Stimulated activated CD4-positive, alpha-beta T cell treated with anti-CD3 and anti-CD28 coated beads, Interleukin-12 subunit alpha, Interleukin-12 subunit beta, amount 100 ng/mL, for 24 hours (primary cell): ENCODE results near the gene OR7C2.
"Not testable (repeated sequence)": the region's sequence is repeated elsewhere in the genome, so short reads cannot be mapped to it uniquely, and the experiment has no call there.

Source experiments
- DNase-seq, 2 experiments: peaks; one replicate each; pipeline ENCODE4 v3.0.0-alpha.2; 2020; ENCODE audit warnings: low read depth in 2 of 2

The OR7C2 gene

DNA sequence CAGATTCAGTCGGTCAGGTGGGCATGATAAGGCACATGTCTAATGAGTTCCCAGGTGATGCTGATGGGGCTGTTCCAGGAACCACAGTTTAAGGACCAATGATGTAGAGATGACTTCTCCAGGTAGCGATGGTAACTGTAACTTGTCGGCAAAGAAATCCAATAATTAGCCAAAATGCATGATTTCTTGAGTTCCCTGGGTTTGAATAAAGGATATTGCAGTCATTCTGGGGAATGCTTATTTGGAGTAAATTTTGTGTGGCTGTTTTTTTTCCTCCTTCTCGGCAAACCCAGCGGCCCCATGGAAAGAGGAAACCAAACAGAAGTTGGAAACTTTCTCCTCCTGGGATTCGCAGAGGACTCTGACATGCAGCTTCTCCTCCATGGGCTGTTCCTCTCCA is at the start of gene OR7C2:
Gene OR7C2 (plus strand): TSS at position 301 of the 400 bp plus-strand sequence. CDS start 0 bp downstream, at position 301.
- DNase-seq = no peak

DNA sequence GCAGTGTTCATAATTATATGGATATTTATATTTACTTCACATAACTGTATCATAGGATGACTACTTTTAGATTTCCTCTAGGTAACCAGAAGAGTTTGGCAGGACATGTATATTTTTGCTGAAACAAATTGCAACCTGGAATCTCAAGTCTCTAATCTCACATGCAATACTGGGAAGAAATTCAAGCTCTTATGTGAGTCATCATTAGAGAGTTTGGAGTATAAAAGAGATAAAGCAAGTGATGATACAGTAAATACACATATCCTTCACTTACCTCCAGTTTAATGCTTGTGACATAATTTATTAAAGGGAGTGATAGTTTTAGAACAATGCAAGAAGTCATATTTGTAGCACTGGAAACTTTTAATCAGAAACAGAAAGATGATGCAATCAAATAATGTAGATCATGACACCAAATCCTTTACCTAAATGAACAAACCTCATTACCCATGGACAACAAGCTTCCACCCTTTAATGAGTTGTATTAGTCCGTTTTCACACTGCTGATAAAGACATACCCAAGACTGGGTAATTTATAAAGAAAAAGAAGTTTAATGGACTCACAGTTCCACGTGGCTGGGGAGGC is 39.5 kb upstream of the OR7C2 start:
- no peak for DNase-seq

DNA sequence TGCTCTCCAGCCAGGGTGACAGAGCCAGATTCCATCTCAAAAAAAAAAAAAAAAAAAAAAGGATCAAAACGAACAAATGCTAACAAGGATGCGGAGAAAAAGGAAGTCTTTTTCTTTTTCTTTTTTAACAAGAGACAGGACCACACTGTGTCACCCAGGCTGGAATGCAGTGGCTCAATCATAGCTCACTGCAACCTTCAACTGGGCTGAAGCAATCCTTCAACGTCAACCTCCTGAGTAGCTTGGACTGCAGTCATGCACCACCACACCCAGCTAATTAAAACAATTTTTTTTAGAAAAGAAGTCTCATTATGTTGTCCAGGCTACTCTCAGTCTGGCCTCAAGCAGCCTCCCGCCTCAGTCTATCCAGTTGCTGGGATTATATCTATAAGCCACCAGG is 34.6 kb upstream of the OR7C2 start:
- no peak for DNase-seq

DNA sequence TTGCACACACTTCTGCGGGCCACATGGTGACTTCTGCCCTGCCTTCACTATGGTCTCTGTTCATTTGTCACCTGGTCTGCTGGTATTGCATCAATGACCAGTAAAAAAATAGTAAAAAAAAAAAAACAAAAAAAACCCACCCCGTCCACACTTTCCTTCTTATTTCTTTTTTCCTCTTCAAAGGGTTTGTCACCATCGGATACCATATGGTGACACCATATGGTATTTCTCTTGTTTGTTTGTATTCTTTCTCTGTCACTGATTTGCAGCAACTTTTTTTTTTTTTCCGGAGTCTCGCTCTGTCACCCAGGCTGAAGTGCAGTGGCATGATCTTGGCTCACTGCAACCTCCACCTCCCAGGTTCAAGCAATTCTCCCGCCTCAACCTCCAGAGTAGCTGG is 26.2 kb upstream of the OR7C2 start:
- DNase-seq = no peak

DNA sequence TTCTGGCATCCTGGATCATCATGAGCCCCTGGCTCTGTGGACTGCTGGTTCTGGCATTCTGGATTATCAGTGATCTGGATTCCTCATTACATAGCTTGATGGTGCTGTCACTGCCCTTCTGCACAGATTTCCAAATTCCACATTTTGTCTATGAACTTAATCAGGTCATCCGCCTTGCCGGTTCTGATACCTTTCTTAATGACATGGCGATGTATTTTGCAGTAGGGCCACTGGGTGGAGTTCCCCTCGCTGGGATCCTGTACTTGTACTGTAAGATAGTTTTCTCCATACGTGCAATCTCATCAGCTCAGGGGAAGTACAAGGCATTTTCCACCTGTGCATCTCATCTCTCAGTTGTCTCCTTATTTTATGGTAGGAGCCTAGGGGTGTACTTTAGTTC is 24.4 kb upstream of the OR7C2 start:
- no peak for DNase-seq

DNA sequence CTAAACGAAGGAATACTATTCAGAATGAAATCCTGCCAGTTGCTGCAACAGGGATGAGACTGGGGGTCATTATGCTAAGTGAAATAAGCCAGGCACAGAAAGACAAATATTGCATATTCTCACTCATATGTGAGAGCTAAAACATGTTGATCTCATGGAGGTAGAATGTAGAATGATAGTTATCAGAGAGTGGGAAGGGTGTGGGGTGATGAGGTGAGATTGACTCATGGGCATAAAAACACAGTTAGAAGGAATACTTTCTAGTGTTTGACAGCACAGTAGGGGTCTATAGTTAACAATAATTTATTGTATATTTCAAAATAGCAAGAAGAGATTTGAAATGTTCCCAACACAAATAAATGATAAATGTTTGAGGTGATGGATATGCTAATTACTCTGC is 7.8 kb upstream of the OR7C2 start:
- no peak for DNase-seq

DNA sequence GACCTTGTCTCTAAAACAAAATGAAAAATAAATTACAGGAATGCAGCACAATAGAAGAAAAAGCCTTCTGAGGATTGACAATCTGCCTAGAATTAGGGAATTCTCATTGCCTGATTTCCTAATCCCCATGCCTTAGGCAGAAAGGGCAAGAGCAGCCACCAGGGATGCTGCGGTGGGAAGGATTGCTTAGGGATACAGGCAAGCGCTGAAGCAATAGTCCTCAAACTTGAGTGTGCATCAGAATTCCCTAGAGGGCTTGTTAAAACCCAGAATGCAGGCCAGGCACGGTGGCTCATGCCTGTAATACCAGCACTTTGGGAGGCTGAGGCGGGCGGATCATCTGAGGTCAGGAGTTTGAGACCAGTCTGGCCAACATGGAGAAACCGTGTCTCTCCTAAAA is 1.0 kb upstream of the OR7C2 start:
- no peak for DNase-seq

DNA sequence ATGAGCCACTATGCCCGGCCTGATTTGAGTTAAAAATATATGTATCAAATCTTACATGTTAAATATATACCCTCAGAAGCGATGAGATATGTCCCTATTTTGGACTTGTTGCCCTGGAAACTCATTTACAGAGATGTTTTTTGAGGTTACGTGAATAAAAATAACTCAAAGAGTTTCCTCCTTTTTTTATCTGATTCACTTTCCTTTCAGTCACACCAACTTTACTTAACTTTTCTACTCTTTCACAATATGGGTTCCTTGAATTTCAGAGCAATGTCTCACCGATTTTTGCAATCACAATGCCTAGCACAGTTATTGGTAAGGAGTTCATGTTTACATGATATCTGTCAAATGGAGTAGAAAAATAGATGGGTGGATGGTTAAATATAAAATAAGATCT is 2.3 kb downstream of the OR7C2 start:
- no peak for DNase-seq

DNA sequence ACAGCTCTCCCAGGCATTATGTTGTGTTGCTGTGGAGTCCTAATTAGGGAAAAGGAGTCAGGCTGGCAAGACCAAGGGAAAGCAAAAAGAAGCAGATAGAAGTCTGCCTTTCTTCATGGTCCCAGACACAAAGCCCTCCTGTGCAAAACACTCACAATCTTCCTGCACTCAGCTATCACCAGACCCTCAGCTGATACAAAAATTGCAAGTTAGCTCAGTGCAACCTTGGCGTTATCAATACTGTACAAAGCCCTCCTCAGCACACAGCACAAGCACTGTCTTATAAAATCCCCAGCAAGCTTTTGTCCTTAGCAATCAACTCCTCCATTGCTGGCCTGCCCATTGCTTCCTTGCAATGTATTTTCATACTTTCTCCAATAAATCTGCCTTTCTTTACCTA is 3.2 kb downstream of the OR7C2 start:
- DNase-seq = no peak

DNA sequence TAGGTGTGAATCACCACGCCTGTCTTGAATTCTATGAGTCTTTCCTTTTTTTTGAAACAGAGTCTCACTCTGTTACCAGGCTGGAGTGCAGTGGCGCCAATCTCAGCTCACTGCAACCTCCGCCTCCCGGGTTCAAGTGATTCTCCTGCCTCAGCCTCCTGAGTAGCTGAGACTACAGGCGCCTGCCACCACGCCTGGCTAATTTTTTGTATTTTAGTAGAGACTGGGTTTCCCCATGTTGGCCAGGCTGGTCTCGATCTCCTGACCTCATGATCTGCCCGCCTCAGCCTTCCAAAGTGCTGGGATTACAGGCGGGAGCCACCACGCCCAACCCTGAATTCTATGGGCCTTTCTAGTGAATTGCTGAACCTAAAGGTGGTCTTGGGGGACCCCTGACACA is 8.1 kb downstream of the OR7C2 start:
- not testable (repeated sequence) for DNase-seq

DNA sequence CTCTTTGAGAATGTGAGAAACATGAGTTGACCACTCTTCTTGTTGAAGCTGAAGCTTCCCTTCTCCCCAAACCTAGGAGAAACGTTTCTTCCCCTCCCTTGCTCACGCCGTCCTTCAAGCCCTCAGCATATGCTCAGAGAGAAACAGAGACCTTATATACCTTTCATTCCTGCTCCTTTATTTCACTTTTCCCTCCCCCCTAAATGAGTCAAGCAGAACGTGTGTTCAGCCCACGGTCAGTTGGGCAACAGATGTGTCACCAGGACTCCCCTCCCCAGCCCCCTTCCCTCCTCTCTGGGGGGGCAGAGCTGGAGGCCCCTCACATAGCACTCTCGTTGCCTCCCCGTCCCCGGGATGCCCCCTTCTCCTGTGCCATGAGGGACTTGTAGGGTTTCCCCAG is 8.6 kb downstream of the OR7C2 start:
- no peak for DNase-seq

DNA sequence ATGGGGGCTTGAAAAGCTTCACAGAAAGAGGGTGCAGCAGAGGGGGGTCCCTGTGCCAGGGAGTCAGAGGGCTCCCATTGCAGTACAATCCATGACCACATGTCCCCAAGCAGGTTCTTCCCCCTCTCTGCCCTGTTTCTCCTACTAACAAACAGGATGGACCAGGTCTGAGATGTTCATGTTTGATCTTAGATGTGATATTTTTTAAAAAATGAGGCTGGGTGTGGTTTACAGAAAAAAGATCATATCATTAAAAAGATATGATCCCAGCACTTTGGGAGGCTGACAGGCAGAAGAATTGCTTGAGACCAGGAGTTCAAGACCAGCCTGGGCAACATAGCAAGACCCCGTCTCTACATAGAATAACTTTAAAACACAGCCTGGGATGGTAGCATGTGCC is 9.1 kb downstream of the OR7C2 start:
- DNase-seq = no peak

DNA sequence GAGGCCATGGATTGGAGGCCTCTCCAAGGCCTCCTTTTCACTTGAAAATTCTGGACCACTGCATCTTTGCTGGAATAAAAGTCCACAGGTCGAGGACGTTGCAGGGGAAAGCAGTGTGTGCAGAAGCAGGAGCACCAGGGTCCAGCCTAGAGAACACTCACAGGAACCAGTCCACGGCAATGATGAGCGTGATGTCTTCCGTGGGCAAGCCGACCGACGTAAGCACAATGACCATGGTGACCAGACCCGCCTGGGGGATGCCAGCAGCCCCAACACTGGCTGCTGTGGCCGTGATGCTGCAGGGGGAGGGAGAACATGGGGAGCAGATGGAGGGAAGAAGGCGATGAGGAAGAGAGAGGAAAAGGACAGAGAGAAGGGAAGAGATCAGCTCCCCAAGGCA is 11.5 kb downstream of the OR7C2 start:
- DNase-seq = no peak

DNA sequence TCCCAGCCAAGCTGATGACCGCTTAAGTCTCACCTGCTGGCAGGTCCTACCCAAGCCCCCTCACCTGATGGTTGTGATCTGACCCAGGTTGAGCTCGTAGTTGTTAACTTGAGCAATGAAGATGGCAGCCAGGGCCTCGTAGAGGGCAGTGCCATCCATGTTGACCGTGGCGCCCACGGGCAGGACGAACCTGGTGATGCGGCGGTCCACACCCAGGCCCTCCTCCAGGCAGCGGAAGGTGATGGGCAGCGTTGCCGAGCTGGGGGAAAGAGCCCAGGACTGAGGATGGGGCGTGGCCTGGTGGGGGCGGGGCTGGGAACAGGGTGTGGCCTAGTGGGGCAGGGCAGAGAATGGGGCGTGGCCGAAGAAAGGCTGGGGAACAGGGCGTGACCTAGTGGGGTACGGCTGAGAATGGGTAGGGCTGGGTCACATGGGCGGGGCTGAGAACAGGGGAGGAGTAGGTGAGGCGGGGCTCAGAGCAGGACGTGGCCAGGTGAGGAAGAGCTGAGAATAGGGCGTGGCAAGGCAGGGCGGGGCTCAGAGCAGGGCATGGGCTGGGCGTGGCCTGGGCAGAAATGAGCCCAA is 12.9 kb downstream of the OR7C2 start:
- no peak for DNase-seq

DNA sequence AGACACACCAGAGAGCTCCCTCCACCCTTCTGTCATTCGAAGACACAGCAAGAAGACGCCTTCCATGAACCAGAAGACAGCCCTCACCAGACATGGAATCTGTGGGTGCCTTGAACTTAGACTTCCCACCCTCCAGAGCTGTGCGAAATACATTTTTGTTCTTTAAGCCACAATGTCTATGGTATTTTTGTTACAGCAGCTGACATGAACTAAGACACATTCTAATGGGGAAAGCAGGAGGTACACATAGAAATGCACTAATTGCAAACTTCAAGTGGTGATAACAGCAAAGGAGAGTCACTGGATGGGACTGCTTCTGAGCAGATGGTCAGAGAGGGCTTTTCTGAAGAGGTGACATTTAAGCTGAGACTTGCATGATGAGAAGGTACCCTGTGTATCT is 16.2 kb downstream of the OR7C2 start:
- no peak for DNase-seq

DNA sequence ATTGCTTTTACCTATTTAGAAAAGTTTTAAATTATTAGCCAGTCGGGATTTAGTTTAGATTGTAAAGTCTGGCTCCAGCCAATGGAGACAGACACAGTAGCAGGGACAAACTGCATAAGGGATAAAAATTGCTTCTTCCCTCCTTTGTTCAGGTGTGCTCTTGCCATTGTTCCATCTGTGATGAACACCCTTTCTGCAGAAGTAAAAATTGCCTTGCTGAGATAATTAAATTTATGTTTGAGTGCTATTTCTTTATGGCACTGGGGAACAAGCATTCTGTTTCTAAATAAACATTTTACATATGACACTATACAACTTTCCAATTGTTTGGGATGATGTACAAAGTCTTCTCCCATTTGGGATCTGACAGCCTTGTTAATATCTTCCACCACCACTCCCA is 18.0 kb downstream of the OR7C2 start:
- DNase-seq = no peak

DNA sequence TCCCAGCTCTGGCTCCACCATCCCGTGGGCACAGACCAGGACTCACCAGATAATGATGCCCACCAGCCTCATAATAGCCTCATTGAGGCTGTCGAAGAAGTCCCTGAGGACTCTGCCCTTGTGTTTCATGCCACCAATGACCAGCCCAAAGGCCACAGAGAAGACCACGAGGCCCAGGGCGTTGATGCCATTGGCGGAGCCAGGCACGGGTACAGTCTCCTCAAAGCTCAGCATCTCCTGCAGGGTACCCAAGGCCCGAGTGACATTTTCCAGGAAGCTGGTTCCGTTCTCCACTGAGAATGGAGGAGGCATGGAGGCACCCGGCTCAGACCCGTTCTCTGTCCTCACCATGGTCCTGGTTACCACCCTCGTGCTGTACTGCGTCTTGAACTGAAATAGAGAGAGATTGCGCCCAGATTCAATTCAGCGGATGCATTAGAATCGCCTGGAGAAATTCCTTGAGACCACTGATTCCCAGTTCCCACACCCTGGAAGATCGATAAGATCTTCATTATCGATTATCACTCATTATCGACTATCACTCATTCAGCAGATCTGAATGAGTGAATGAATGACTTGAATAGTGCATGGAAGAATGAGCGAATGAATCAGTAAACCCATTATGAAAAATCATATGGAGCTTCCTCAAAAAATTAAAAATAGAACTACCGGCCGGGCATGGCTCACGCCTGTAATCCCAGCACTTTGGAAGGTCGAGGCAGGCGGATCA is 20.8 kb downstream of the OR7C2 start:
- no peak for DNase-seq

DNA sequence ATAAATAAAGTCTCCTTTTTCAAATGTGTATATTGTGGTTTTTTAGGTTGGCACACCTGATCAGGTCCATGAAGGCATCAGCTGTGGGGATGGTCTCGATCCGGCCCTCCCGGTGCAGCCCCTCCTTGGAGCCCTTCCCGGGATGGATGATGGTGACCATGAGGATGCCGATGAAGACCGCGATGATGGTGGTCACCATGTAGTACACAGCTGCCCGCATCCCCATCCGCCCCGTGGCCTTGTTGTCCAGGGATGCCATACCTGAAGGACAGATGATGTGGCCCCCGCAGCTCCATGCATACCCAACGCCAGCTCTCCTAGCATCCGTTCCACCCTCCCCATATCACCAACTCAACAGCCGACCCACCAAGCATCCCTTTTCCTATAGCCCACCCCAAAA is 27.0 kb downstream of the OR7C2 start:
- no peak for DNase-seq

DNA sequence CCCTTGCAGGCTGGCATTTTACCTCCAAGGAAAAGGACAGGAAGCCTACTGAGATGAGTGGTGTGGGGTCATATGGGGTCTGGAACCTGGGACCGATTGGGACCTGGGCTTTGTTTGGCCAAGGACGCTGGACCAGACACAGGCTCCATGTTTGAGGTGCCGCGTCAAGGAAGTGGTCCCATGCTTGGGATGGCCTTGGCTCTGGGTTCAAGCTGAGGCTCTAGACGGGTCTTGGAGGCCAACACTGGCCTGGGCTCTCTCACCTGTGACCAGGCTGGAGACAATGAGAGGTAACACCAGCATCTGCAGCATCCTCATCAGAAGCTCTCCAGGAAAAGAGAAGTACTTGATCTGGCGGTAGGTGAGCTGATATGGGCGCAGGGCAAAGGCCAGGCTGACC is 30.2 kb downstream of the OR7C2 start:
- no peak for DNase-seq

DNA sequence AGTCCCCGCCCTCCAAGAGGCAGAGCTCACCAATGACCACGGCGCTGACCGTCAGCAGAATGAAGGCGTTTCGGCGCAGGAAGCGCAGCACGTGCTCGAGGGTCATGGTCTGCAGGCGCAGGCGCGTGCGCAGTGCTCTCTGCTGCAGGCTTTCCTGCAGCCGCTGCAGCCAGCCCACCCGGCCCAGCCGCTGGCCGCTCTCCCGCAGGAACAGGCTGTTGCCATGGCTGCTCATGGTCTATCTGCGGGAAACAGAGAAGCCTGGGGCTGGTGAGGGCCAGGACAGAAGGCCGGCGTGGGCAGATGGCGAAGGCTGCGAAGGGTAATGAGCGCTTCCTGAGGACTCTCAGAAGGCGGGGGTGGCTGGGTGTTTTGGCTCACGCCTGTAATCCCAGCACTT is 31.4 kb downstream of the OR7C2 start:
- no peak for DNase-seq

DNA sequence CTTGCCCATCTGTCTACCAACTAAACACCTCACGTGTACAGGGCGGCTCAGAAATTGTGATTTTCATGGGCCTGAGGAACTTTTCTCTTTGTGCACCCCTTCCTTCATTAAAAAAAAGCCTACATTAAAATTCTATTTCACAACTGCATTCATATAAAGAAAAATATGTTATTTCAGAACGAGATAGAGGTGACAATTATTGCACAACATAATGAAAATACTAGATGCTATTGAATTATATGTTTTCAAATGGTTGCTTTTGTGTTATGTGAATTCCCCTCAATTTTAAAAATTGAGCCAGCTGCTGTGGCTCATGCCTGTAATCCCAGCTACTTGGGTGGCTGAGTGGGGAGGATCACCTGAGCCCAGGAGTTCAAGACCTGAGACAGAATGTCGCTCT is 33.2 kb downstream of the OR7C2 start:
- no peak for DNase-seq

DNA sequence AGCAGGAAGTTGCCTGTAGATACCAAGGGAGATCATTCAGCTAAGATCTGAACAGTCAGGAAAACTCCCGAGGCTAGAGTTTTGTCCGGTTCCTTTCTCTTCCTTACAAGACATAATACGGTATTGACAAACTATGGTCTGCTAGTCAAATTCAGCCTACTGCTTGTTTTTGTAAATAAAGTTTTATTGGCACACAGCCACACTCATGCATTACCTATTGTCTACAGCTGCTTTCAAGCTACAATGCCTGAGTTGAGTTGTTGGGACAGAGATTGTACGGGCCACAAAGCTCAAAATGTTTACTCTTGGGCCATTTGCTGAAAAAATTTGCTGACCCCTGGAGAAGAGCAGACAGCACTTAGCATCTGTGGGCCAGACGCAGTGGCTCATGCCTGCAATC is 35.8 kb downstream of the OR7C2 start:
- no peak for DNase-seq

DNA sequence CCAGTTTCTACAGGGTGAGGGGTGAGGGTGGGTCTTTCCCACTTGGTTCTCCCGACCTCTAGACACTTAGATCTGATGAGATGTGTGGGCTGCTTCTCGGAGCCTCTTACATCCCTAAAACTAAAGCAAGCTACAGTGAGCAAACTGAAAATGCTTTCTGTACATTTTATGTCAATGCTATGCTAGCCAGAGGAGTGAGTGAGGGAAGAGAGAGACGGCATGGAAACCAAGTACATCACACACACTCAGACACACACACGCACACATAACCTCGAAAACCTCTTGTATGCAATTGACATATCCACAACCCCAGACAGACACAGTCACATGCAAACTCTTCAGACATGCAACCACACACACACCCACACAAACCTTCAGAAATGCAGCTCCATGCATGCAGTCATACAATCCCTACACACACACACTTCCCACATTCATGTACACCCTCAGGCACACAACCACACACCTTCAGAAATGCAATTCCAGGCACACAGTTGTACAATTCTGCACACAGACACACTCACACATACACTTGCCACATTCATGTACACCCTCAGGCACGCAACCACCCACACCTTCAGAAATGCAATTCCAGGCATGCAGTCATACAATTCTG is 37.0 kb downstream of the OR7C2 start:
- no peak for DNase-seq
